GM23338 (cell line): ENCODE data around the gene SLC29A4. TPM values are rescaled to one million over a fixed set of nuclear protein-coding genes. Genes with fewer than 3 reads are reported as not detected.
A peak's percentile ranks its signal among the peaks of the same experiment; 100 is the strongest.

Experiments
- ATAC-seq: fragments of 200-7000 bp; cut with Tn5 transposase; 3 replicates; pipeline ENCODE4 v1.9.1; 2020
- DNase-seq: peaks from one replicate; pipeline ENCODE4 v3.0.0-alpha.2; 2015; ENCODE audit warnings: low spot score
- H2AFZ ChIP-seq: fragments of 200-600 bp; sonication (generic); 2 replicates; pipeline ENCODE4 v1.8.0; 2016; ENCODE audit warnings: antibody characterized with exemption, mild to moderate bottlenecking, moderate library complexity
- H3F3A ChIP-seq: fragments of 200-600 bp; sonication (generic); replicated peaks from 2 replicates; pipeline ENCODE4 v1.8.0; 2017; ENCODE audit warnings: antibody characterized with exemption, mixed run types, low read depth
- H3K27ac ChIP-seq: fragments of 200-600 bp; sonication (generic); 2 replicates; pipeline ENCODE4 v1.6.1; 2016; ENCODE audit warnings: low read depth
- H3K27me3 ChIP-seq: fragments of 200-600 bp; sonication (generic); 2 replicates; pipeline ENCODE4 v1.8.0; 2016; ENCODE audit warnings: mild to moderate bottlenecking, mixed run types, moderate library complexity; ENCODE audit not compliant: insufficient read depth
- H3K36me3 ChIP-seq: fragments of 200-600 bp; sonication (generic); 2 replicates; pipeline ENCODE4 v1.8.0; 2016; ENCODE audit warnings: mild to moderate bottlenecking; ENCODE audit not compliant: insufficient read depth
- H3K4me1 ChIP-seq: fragments of 200-600 bp; sonication (generic); 2 replicates; pipeline ENCODE4 v1.8.0; 2016; ENCODE audit warnings: mild to moderate bottlenecking, moderate library complexity; ENCODE audit not compliant: insufficient read depth
- H3K4me2 ChIP-seq: fragments of 200-600 bp; sonication (generic); 2 replicates; pipeline ENCODE4 v1.7.1; 2017; ENCODE audit warnings: mixed run types
- H3K4me3 ChIP-seq: fragments of 200-600 bp; sonication (generic); 2 replicates; pipeline ENCODE4 v1.6.1; 2016; ENCODE audit warnings: mixed run types
- H3K79me2 ChIP-seq: fragments of 200-600 bp; sonication (generic); replicated peaks from 2 replicates; pipeline ENCODE4 v1.8.0; 2017; ENCODE audit warnings: mild to moderate bottlenecking; ENCODE audit not compliant: insufficient read depth
- H3K9me2 ChIP-seq: fragments of 200-600 bp; sonication (generic); 2 replicates; pipeline ENCODE4 v1.8.0; 2017; ENCODE audit not compliant: insufficient read depth
- H4K20me1 ChIP-seq: fragments of 200-600 bp; sonication (generic); replicated peaks from 2 replicates; pipeline ENCODE4 v1.8.0; 2017; ENCODE audit warnings: mild to moderate bottlenecking; ENCODE audit not compliant: insufficient read depth
- H3K27ac Mint-ChIP-seq: 2 replicates; pipeline ENCODE4 v1.8.0; 2020; ENCODE audit warnings: inconsistent platforms, mild to moderate bottlenecking, moderate library complexity, mixed read lengths
- H3K27me3 Mint-ChIP-seq: 3 replicates; pipeline ENCODE4 v1.8.0; 2022; ENCODE audit warnings: low read depth, mild to moderate bottlenecking, moderate library complexity, mixed read lengths, inconsistent platforms; ENCODE audit not compliant: insufficient read depth, poor library complexity
- H3K36me3 Mint-ChIP-seq: 3 replicates; pipeline ENCODE4 v1.8.0; 2021; ENCODE audit warnings: low read depth, mild to moderate bottlenecking, inconsistent platforms, moderate library complexity, mixed read lengths
- H3K4me1 Mint-ChIP-seq: 3 replicates; pipeline ENCODE4 v1.8.0; 2020; ENCODE audit warnings: mild to moderate bottlenecking, inconsistent platforms, mixed read lengths
- H3K4me3 Mint-ChIP-seq: 3 replicates; pipeline ENCODE4 v1.8.0; 2021; ENCODE audit warnings: moderate library complexity, mild to moderate bottlenecking, inconsistent platforms, mixed read lengths
- H3K9me3 Mint-ChIP-seq: 3 replicates; pipeline ENCODE4 v1.8.0; 2020; ENCODE audit warnings: moderate library complexity, mild to moderate bottlenecking, inconsistent platforms, mixed read lengths
- CREB1 ChIP-seq: fragments of 250-450 bp; sonication (Bioruptor Pico); IDR thresholded peaks from 2 replicates; pipeline ENCODE4 v1.5.0; 2020; ENCODE audit warnings: low read depth, mild to moderate bottlenecking, moderate library complexity
- CTCF ChIP-seq, 2 experiments: fragments of 200-600 bp in 1 of 2; sonication (generic) in 1 of 2; conservative IDR thresholded peaks; 2 replicates each; pipeline versions ENCODE4 v1.5.1 to v1.6.1; 2016 to 2017; ENCODE audit warnings: antibody characterized with exemption in 2 of 2, low read depth in 2 of 2, mild to moderate bottlenecking in 2 of 2, moderate library complexity in 1 of 2
- ETS1 ChIP-seq: IDR thresholded peaks from 2 replicates; pipeline ENCODE4 v1.6.1; 2016; ENCODE audit warnings: antibody characterized with exemption
- EZH2 ChIP-seq: fragments of 200-600 bp; sonication (generic); IDR thresholded peaks from one replicate; pipeline ENCODE4 v1.8.0; 2017; ENCODE audit warnings: antibody characterized with exemption, mild to moderate bottlenecking, low read depth; ENCODE audit not compliant: unreplicated experiment
- EZH2phosphoT487 ChIP-seq: fragments of 200-600 bp; sonication (generic); IDR thresholded peaks from one replicate; pipeline ENCODE4 v1.8.1; 2018; ENCODE audit warnings: antibody characterized with exemption; ENCODE audit not compliant: unreplicated experiment
- JUNB ChIP-seq: IDR thresholded peaks from one replicate; pipeline ENCODE4 v1.6.1; 2016; ENCODE audit warnings: antibody characterized with exemption; ENCODE audit not compliant: unreplicated experiment
- NANOG ChIP-seq: IDR thresholded peaks from 2 replicates; pipeline ENCODE4 v1.6.1; 2016; ENCODE audit warnings: antibody characterized with exemption, borderline replicate concordance
- POLR2AphosphoS5 ChIP-seq: IDR thresholded peaks from 2 replicates; pipeline ENCODE4 v1.6.1; 2016; ENCODE audit warnings: antibody characterized with exemption, low read depth
- REST ChIP-seq: IDR thresholded peaks from one replicate; pipeline ENCODE4 v1.6.1; 2018; ENCODE audit warnings: antibody characterized with exemption; ENCODE audit not compliant: unreplicated experiment
- STAT1 ChIP-seq: IDR thresholded peaks from one replicate; pipeline ENCODE4 v1.6.1; 2016; ENCODE audit warnings: antibody characterized with exemption; ENCODE audit not compliant: unreplicated experiment
- ZNF114 ChIP-seq: fragments of 250-450 bp; sonication (Bioruptor Pico); IDR thresholded peaks from 2 replicates; pipeline ENCODE4 v1.5.0; 2020; ENCODE audit warnings: mild to moderate bottlenecking, moderate library complexity
- ZNF331 ChIP-seq: fragments of 250-450 bp; sonication (Bioruptor Pico); IDR thresholded peaks from 2 replicates; pipeline ENCODE4 v1.5.0; 2020; ENCODE audit warnings: low read depth, mild to moderate bottlenecking, moderate library complexity
- ZNF462 ChIP-seq: fragments of 250-450 bp; sonication (Bioruptor Pico); IDR thresholded peaks from 2 replicates; pipeline ENCODE4 v1.5.0; 2020; ENCODE audit warnings: mild to moderate bottlenecking, moderate library complexity
- polyA plus RNA-seq: library from polyadenylated mRNA; unstranded; fragments of >200 nt; fragmentation: Nextera tagmentation; extraction: Ambion mirVana; gene quantifications from 2 replicates; pipeline ENCODE4 v1.2.1, GENCODE V29; 2016
- total RNA-seq: library from RNA; depleted of rRNA; stranded (reverse); fragments of >200 nt; shearing (Covaris generic); gene quantifications from 2 replicates; pipeline ENCODE4 v1.2.3, GENCODE V29; 2014

The SLC29A4 gene
- total and polyA plus RNA-seq, 2 experiments from 2014 or later = 4.8 to 8.1 TPM

DNA sequence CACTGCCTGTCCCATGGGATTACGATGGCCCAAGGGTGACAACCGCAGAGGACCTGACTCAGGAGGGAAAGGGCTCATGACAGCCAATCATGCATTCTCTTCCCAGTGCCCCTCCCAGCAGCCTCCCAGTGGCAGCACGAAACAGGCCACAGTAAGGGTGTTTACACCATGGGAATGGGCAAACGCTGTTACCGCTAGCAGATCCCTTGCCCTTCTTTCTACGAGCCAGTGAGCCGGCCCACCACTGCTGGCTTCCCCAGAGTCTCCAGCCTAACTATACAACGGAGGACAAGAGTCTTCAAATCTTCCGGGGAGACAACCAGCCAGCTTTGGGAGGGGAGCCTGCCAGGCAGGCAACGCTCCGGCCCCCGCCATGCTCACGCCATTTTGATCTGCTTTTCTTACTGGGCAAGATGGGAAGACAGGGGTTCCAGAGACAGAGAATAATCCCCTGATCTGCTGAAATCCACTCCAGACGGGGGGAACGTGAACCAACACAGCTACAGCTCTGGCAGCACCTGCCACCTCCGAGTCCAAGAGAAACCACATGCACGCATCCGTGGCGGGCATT, 69.8 kb downstream of the SLC29A4 start:
- no peak overlapping the region for H3K4me2 ChIP-seq
- TF ChIP-seq CREB1 (CRISPR knock-in tag) (no peak), CTCF (conservative IDR thresholded peaks at IDR 0.05; ENCODE audit: low read depth in 2 of 2) (no peak), EZH2phosphoT487 (no peak), ZNF462 (CRISPR knock-in tag) (no peak), NANOG (no peak), JUNB (no peak), REST (no peak), POLR2AphosphoS5 (no peak), ETS1 (no peak), EZH2 (no peak), ZNF114 (CRISPR knock-in tag) (no peak), ZNF331 (CRISPR knock-in tag) (no peak), STAT1 (no peak)
- ATAC-seq (no peak), DNase-seq (no peak)
- no peaks in the 10 kb centered on the region for H3K36me3 ChIP-seq
- no peak overlapping the region for H3K27ac ChIP-seq
- Mint-ChIP-seq H3K4me3 (peak overlapping the region; percentile 54; the same call in 1 of the 3 replicates), H3K27me3 (peaks cover 76% of the 10 kb centered on the region), H3K9me3 (peaks cover 3% of the 10 kb centered on the region; the same call in 2 of the 3 replicates), H3K27ac (no peak overlapping the region), H3K4me1 (peaks cover 47% of the 10 kb centered on the region), H3K36me3 (peaks cover 14% of the 10 kb centered on the region; the same call in 2 of the 3 replicates)
- 0 out of 2 replicates have a peak, but pooled peaks cover 8% of the 10 kb centered on the region for H3F3A ChIP-seq
- H3K27me3 ChIP-seq = peaks cover 43% of the 10 kb centered on the region
- H4K20me1 ChIP-seq = no peaks in the 10 kb centered on the region
- no peak overlapping the region for H3K4me3 ChIP-seq
- H3K4me1 ChIP-seq = peaks cover 30% of the 10 kb centered on the region; the same call in 1 of the 2 replicates
- H2AFZ ChIP-seq = no peak overlapping the region
- H3K79me2 ChIP-seq = no peaks in the 10 kb centered on the region
- no peaks in the 10 kb centered on the region for H3K9me2 ChIP-seq
